ENCODE data around the gene BLID. TPM values are rescaled to one million over a fixed set of nuclear protein-coding genes. Genes with fewer than 3 reads are reported as not detected.

Gene BLID
- total RNA-seq, 4 donors from 2014 or later: 1.7 to 6.5 (median 5.8) TPM

GRCh38 chr11:122069707-122070360, 46.2 kb downstream of the BLID start:
- peak; percentile 28 for DNase-seq (ENCODE audit: low spot score)
- no peak for TF ChIP-seq CTCF (IDR thresholded peaks at IDR 0.05)
- no peak for ATAC-seq (ENCODE audit: low FRiP score)

- DNase-seq (ENCODE audit: low spot score) (no peak), ATAC-seq (ENCODE audit: low FRiP score) (no peak)
- no peak for TF ChIP-seq CTCF (IDR thresholded peaks at IDR 0.05)
Measured at GRCh38 chr11:122068837-122069236, 47.2 kb downstream of the BLID start.

GRCh38 chr11:122068141-122068540, 47.9 kb downstream of the BLID start:
- ATAC-seq (ENCODE audit: low FRiP score): no peak
- no peak for TF ChIP-seq CTCF (IDR thresholded peaks at IDR 0.05)
- DNase-seq (ENCODE audit: low spot score): no peak

Small RNAs within 50 kb of the gene (small RNA-seq; reads per million reads assigned to genes)
- gene MIR100 (2,639 reads per million, percentile 99 among the genes with 10 or more reads in this experiment), gene MIR125B1 (147 reads per million, percentile 97 among the genes with 10 or more reads in this experiment), gene MIRLET7A2 (10.7 reads per million, percentile 88 among the genes with 10 or more reads in this experiment)

Measured in omental fat pad (tissue), 4 donors.